Heart left ventricle (tissue), 13 donors: ENCODE data around the gene RAB22A.

Source experiments
- CTCF ChIP-seq, 12 donors: fragments of 200-600 bp; sonication (generic) in 4 of 12; IDR thresholded peaks; one replicate each; pipeline versions ENCODE4 v1.5.0 to v1.8.0; 2018 to 2022; ENCODE audit warnings: antibody characterized with exemption in 12 of 12, mild to moderate bottlenecking in 5 of 12
- POLR2A ChIP-seq, 2 donors: fragments of 450-650 bp; IDR thresholded peaks; one replicate each; pipeline ENCODE4 v1.6.1; 2017; ENCODE audit warnings: antibody characterized with exemption in 2 of 2, mild to moderate bottlenecking in 2 of 2, moderate library complexity in 2 of 2
- donor health status: ischemic (EF 13 %, LVEDD 7.1; RV severe dilation, severe dysfunction).
- donor health status: DM: no; HTN: yes; CAD: no.
- donor health status: DM: no; HTN: no; CAD: no.
- donor health status: ischemic (EF 25% LVEDD 6.9; RV normal size, moderate dysfunction).
- donor health status: ischemic (EF 25% LVEDD 5.7; RV mildly dilated, moderate dysfunction).
- donor health status: ischemic (EF 35%, LVEDD 5.7; RV mildly dilated, moderate dysfunction).
- donor health status: nonischemic (EF 11% LVEDD 7.7; RV severe dilation, severe dysfunction).
- donor health status: DM: yes; HTN: yes; CAD: no.
- donor health status: PGD.
- donor health status: ischemic (EF 29% LVEDD 5.4; RV normal size, mild dysfunction).
- donor health status: nonischemic (EF 23%, LVEDD 6.1; RV moderate dilation, normal function).

GRCh38 chr20:58339741-58340140 lies 30.2 kb downstream of the RAB22A start:
- no peak for TF ChIP-seq CTCF (IDR thresholded peaks at IDR 0.05)
- TF ChIP-seq POLR2A (IDR thresholded peaks at IDR 0.05) = no peak
